ENCODE measurements around the gene SLC6A15. TPM values are rescaled to one million over a fixed set of nuclear protein-coding genes. Genes with fewer than 3 reads are reported as not detected.

Gene SLC6A15
- total and polyA plus RNA-seq, 2 experiments from 2014 or later = 1.0 to 1.2 TPM

DNA sequence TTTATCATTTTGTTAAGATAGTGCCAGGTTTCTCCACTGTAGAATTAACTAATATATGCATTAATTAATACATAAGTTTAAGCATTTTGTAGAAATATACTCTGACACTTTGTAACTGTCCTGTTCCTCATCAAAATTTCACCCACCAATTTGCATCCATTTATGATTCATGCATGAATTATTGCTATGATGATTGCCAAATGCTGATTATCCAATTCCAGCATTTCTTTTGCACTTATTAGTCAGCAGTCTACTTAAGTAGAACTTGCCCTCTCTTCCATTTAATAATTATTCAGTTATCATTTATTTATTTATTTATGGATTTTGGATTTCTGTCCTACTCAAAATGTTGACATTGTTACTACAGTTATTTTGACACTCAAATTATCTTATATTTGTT, 72.2 kb downstream of the SLC6A15 start:
- no peaks in the 10 kb centered on the region for H3K36me3 ChIP-seq

DNA sequence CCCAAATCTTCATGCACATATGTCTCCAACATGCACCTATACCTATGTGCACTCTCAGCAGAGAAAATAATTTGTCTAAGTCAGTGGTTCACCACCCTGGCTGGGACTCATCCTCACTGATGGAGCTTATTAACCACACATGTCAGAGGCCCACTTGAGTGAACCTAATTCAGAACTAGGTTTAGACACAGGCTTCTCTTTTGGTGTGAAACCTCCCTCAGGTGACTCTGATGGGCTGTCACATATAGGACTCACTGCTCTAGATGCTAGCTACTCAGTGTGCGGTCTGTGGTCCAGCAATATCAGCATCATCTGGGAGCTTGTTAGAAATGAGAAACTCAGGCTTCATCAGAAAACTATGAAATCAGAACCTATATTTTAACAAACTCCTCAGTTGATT, 85.7 kb downstream of the SLC6A15 start:
- Histone ChIP-seq H3K4me1 (ENCODE audit: low read depth) (peaks cover 14% of the 10 kb centered on the region), H3K36me3 (no peaks in the 10 kb centered on the region), H3K27ac (no peak overlapping the region), H3K27me3 (no peaks in the 10 kb centered on the region), H3K9me3 (ENCODE audit: low read depth) (no peaks in the 10 kb centered on the region), H3K4me3 (no peak overlapping the region)
- DNase-seq (ENCODE audit: low read depth in 1 of 2, low spot score in 1 of 2) = no peak
- TF ChIP-seq, protein P1, sequence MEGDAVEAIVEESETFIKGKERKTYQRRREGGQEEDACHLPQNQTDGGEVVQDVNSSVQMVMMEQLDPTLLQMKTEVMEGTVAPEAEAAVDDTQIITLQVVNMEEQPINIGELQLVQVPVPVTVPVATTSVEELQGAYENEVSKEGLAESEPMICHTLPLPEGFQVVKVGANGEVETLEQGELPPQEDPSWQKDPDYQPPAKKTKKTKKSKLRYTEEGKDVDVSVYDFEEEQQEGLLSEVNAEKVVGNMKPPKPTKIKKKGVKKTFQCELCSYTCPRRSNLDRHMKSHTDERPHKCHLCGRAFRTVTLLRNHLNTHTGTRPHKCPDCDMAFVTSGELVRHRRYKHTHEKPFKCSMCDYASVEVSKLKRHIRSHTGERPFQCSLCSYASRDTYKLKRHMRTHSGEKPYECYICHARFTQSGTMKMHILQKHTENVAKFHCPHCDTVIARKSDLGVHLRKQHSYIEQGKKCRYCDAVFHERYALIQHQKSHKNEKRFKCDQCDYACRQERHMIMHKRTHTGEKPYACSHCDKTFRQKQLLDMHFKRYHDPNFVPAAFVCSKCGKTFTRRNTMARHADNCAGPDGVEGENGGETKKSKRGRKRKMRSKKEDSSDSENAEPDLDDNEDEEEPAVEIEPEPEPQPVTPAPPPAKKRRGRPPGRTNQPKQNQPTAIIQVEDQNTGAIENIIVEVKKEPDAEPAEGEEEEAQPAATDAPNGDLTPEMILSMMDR (IDR thresholded peaks at IDR 0.05; ENCODE audit: low read depth, low read length) = no peak

More for the DNA sequence above, 72.2 kb downstream of the SLC6A15 start:
- H3K4me1 ChIP-seq (ENCODE audit: low read depth) = no peaks in the 10 kb centered on the region
- peak in 1 of 2 donors; percentile 8 for DNase-seq (ENCODE audit: low read depth in 1 of 2, low spot score in 1 of 2)
- H3K4me3 ChIP-seq = no peak overlapping the region
- TF ChIP-seq, protein P1 (IDR thresholded peaks at IDR 0.05; ENCODE audit: low read depth, low read length) = no peak
- H3K9me3 ChIP-seq (ENCODE audit: low read depth) = no peaks in the 10 kb centered on the region
- H3K27me3 ChIP-seq = no peaks in the 10 kb centered on the region
- H3K27ac ChIP-seq = no peak overlapping the region

DNA sequence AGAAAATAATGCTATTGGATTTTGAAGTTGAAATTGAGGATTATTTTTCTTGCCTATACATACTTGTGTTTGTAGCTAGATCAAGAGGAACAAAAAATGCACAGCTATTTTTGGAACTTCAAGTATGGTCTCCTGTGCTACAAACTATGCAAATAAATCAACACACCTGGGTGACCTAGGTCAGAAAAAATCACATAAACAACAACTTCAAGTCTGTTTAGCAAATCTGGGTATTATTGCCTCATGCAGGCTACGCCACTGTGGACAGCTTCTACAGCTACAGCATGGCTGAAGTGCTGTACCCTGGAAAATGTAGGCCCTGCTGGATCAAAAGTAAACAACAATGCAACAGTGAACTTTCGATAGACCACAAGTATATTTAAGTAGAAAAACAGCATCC, 87.5 kb downstream of the SLC6A15 start:
- DNase-seq (ENCODE audit: low read depth in 1 of 2, low spot score in 1 of 2) = no peak
- Histone ChIP-seq H3K4me3 (no peak overlapping the region), H3K36me3 (no peaks in the 10 kb centered on the region), H3K27ac (no peak overlapping the region), H3K4me1 (ENCODE audit: low read depth) (peaks cover 3% of the 10 kb centered on the region), H3K9me3 (ENCODE audit: low read depth) (no peaks in the 10 kb centered on the region), H3K27me3 (no peaks in the 10 kb centered on the region)
- TF ChIP-seq, protein P1 (IDR thresholded peaks at IDR 0.05; ENCODE audit: low read depth, low read length) = no peak

DNA sequence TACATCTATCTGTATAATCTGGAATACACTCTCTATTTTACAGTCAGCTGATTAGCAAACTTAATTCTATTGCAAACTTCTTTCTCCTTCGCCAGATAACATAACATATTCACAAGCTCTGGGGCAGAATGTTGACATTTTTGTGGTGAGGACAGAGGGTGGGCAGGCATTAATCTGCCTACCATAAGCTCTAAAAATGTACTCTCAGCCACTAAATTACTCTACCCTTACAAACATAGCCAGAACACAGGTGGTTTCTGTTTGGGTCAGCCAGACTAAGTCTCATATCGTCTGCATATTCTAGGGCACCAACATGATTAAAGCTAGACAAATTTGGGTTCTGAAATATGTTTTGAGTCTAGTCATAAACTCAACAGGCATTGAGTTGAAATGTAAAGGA, 90.1 kb downstream of the SLC6A15 start:
- TF ChIP-seq, protein P1 (IDR thresholded peaks at IDR 0.05; ENCODE audit: low read depth, low read length) = no peak
- H3K36me3 ChIP-seq = no peaks in the 10 kb centered on the region
- H3K4me3 ChIP-seq = no peak overlapping the region
- no peaks in the 10 kb centered on the region for H3K9me3 ChIP-seq (ENCODE audit: low read depth)
- H3K4me1 ChIP-seq (ENCODE audit: low read depth) = peaks cover 3% of the 10 kb centered on the region
- no peak for DNase-seq (ENCODE audit: low read depth in 1 of 2, low spot score in 1 of 2)
- no peaks in the 10 kb centered on the region for H3K27me3 ChIP-seq
- no peak overlapping the region for H3K27ac ChIP-seq

DNA sequence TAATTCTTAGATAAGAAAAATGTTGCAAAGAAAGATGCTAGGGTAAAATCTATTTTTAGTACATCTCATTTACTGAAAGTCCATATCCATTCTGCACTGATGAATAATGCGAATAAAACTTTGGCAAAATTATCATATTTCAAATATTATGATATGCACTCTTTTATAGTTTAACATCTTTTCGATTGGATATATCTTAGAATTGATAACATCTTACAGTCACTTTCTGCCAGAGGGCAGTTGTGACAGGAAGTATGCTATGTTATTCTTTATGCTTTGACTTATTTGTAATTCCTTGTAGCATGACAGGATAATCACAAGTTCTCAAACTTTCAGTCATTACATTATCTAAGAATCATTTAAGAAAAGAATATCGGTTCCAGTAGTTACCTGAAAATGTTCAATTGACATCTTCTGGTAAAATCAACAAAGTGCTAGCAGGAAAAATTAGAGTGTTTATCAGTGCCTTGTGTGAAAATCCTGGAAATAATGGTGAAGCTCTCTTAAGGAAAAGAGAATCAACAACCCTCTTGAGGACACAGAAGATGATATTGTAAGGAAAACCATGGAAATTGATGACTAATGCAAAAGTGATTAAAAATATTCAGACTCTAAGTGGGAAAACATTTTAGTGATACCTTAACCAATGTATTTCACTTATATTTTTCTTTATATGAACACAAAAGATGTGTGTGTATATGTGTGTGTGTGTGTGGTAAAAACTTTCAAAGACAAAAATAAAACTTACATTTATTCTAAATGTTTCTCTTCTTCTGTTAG, 95.5 kb downstream of the SLC6A15 start:
- H3K4me1 ChIP-seq (ENCODE audit: low read depth) = no peaks in the 10 kb centered on the region
- no peaks in the 10 kb centered on the region for H3K36me3 ChIP-seq
- H3K4me3 ChIP-seq = no peak overlapping the region

More for the DNA sequence above, 95.5 kb downstream of the SLC6A15 start:
- Histone ChIP-seq H3K27me3 (no peaks in the 10 kb centered on the region), H3K9me3 (ENCODE audit: low read depth) (no peaks in the 10 kb centered on the region), H3K27ac (no peak overlapping the region)
- TF ChIP-seq, protein P1 (IDR thresholded peaks at IDR 0.05; ENCODE audit: low read depth, low read length) = no peak
- DNase-seq (ENCODE audit: low read depth in 1 of 2, low spot score in 1 of 2) = no peak
